ENCODE measurements around the gene STK31.
A peak's percentile ranks its signal among the peaks of the same experiment; 100 is the strongest.
"Not testable (repeated sequence)": the region's sequence is repeated elsewhere in the genome, so short reads cannot be mapped to it uniquely, and the experiment has no call there.

STK31 gene

GRCh38 chr7:23710000-23710399 lies at the start of gene STK31:
Gene STK31 (plus strand): TSS chr7:23710219. CDS start chr7:23710286, 67 bp downstream.
- no peak for DNase-seq

- no peak for DNase-seq
These were observed 48.6 kb upstream of the STK31 start for GRCh38 chr7:23661385-23661784.

- DNase-seq: peak; percentile 38
These were observed 47.7 kb upstream of the STK31 start for GRCh38 chr7:23662124-23662983.

- no peak for DNase-seq
These were observed 47.1 kb upstream of the STK31 start for GRCh38 chr7:23662984-23663313.

- no peak for DNase-seq
These were observed 45.9 kb upstream of the STK31 start for GRCh38 chr7:23664122-23664521.

- no peak for DNase-seq
These were observed 38.0 kb upstream of the STK31 start for GRCh38 chr7:23672033-23672432.

GRCh38 chr7:23679898-23680413 lies 30.1 kb upstream of the STK31 start, which contains the start of gene FAM221A:
Gene FAM221A (plus strand): TSS chr7:23680199. CDS start chr7:23680219, 20 bp downstream.
- peak; percentile 69 for DNase-seq

GRCh38 chr7:23680414-23681405 lies 29.3 kb upstream of the STK31 start:
- DNase-seq: peak; percentile 38

- DNase-seq: not testable (repeated sequence)
These were observed 26.0 kb upstream of the STK31 start for GRCh38 chr7:23684041-23684440.

- no peak for DNase-seq
These were observed 24.3 kb upstream of the STK31 start for GRCh38 chr7:23685731-23686130.

GRCh38 chr7:23687011-23687410 lies 23.0 kb upstream of the STK31 start:
- DNase-seq: peak; percentile 17

GRCh38 chr7:23689165-23689564 lies 20.9 kb upstream of the STK31 start:
- no peak for DNase-seq

- DNase-seq: peak; percentile 13
These were observed 18.7 kb upstream of the STK31 start for GRCh38 chr7:23691320-23691719.

GRCh38 chr7:23693224-23693623 lies 16.8 kb upstream of the STK31 start:
- no peak for DNase-seq

GRCh38 chr7:23696916-23697441 lies 13.0 kb upstream of the STK31 start:
- peak; percentile 50 for DNase-seq

- DNase-seq: no peak
These were observed 11.2 kb upstream of the STK31 start for GRCh38 chr7:23698822-23699221.

GRCh38 chr7:23700046-23700445 lies 10.0 kb upstream of the STK31 start:
- DNase-seq: no peak

GRCh38 chr7:23709081-23709750 lies 803 bp upstream of the STK31 start:
- no peak for DNase-seq

GRCh38 chr7:23712368-23713284 lies 2.6 kb downstream of the STK31 start:
- DNase-seq: peak; percentile 68

- peak; percentile 88 for DNase-seq
These were observed 3.5 kb downstream of the STK31 start for GRCh38 chr7:23713285-23714149.

Data from fibroblast of skin of right quadriceps (primary cell).